Activated naive CD4-positive, alpha-beta T cell (primary cell): Measurements from ENCODE around the gene UPP1.
A peak's percentile ranks its signal among the peaks of the same experiment; 100 is the strongest.
"Not testable (repeated sequence)": the region's sequence is repeated elsewhere in the genome, so short reads cannot be mapped to it uniquely, and the experiment has no call there.

Experiments
- DNase-seq, 4 experiments: peaks; one replicate each; lab custom pipeline; 2025; lab: John Stamatoyannopoulos, UW

The UPP1 gene

DNA sequence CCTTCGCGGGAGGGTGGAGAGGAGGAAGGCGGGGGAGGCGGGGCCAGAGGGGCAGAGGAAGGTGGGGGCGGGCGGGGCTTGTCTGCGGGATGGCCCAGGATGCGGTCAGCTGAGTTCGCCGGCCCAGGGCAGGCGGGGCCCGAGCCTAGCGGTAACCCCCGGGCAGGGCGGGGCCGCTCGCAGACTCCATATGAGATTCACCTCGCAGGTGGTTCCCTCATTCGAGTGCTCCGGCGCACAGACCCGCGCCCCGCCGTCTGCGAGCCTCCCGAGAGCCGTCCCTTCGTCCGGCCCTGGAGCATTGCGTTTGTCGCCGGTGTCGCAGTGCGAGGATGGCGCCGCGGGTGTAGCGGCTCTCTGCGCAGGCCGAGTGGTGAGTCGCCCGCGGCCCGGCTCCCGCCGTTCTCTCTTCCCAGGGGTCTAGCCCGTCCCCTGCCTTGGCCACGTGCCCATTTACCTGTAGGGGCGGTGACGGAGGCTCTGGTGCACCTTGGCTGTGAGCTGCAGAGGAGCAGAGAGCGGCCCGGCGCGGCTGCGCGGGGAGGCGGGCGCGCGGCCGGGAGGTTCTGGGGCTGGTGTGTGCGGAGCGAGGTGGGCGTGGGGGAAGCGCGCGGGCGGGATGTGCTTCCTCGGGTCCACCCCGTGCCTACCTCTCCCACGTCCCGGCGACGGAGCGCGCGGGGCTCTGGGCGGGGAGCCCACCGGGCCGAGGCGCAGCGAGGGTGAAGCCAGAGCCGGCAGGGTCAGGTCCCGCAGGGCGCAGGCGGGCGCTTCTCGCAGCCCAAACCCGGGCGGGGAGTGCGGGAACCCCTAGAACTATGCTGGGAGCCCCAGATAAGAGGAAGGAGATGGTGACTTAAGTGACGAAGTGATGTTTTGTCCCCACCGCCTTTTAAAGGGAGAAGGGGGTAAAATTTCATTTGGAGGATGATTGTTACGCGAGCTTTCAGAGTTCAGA lies at the start of gene UPP1:
UPP1 (plus strand) TSS at position 220 of the 958 bp plus-strand sequence. CDS start 5,519 bp downstream, outside the sequence.
- DNase-seq, result peak; percentile 39 to 86 (median 70)

DNA sequence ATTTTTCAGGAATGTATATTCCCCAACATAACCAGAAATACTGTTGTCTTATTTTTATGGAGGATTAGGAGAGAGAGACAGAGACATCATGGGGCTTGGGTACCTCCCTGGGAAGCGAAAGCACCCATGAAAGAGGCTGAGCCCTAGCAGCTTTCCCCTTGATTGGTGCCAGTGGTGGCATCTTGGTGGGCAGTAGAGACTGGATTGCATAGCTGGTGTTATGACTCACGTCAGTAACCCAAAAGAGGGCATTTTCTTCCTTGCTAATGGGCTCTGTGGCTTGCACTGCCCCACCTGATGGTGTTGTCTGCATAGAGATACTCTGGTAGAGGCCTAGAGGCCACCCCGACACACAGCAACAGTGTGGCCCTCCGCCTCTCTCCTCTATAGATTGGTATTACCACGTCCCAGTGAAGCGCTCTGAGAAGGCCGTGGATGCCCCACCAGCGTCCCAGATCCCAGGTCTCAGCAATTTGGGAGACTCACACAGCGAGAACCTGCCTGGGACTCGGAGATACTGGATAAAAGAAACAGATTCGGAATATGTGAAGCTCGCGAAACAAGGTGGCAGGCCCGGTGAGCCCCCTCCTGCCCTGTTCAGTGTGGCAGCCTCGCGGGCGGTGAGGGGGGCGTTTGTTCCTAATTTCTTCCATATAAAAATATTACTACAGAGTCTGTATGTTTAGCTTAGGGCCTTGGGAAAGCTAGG lies 48.0 kb upstream of the UPP1 start:
- no peak for DNase-seq

GRCh38 chr7:48041653-48041970 lies 47.5 kb upstream of the UPP1 start:
- no peak for DNase-seq

GRCh38 chr7:48042216-48042615 lies 46.8 kb upstream of the UPP1 start:
- no peak for DNase-seq

DNA sequence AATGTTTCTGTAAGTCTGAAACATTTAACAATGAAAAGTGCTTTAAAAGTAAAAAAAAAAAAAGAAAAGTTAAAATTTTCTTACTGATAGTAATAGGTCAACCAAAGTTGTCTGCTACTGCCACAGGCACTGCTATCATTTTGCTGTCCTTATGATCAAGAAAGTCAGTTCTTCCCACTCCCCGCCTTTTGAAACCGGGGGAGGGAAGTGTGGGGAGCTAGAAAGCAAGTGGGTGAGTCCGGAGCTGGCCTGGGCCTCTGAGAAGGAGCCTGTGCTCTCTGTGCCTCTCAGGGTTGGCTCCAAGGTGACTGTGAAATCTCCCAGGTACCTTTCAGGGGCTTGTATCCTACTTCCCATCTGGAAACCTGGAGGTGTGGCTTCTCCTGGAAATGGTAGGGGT lies 46.4 kb upstream of the UPP1 start:
- DNase-seq, result no peak

GRCh38 chr7:48045195-48045765 lies 43.8 kb upstream of the UPP1 start:
- no peak for DNase-seq

DNA sequence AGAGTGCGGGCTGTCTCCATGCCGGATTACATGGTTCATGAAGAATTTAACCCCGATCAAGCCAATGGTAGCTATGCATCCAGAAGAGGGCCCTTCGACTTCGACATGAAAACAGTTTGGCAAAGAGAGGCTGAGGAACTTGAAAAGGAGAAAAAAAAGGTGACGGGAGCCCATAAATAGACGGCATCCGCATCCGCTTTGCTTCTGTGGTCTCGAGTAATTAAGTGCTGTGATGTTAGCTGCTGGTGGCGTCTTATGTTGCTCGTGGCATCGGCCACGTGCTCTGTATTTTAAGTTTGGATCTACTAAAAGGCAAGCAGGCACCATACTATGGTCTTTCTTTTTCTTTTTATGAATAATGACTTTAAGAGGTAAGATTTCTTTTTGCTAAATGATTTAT lies 42.6 kb upstream of the UPP1 start:
- DNase-seq, result peak in 1 of 4 experiments; percentile 11

GRCh38 chr7:48048113-48048512 lies 41.0 kb upstream of the UPP1 start:
- DNase-seq, result no peak

- no peak for DNase-seq
Measured at GRCh38 chr7:48049850-48050249, 39.2 kb upstream of the UPP1 start.

DNA sequence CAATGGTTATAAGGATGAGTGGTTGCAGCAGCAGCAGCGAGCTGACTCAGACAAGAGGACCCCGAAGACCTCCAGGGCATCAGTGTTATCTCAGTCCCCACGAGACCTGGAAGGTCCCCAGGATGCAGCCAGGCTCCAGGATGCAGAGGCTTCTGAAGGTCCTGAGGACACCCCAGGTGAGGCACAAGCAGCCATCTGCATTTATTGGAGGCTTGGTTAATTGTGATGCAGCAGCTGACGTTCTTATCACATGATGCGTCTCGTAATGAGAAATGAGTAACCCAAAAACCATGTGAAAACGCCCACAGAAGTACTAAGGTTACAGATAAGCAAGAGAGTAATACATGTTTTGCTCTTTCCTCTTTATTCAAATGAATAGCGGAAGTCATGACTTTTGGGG lies 36.3 kb upstream of the UPP1 start:
- DNase-seq, result no peak

DNA sequence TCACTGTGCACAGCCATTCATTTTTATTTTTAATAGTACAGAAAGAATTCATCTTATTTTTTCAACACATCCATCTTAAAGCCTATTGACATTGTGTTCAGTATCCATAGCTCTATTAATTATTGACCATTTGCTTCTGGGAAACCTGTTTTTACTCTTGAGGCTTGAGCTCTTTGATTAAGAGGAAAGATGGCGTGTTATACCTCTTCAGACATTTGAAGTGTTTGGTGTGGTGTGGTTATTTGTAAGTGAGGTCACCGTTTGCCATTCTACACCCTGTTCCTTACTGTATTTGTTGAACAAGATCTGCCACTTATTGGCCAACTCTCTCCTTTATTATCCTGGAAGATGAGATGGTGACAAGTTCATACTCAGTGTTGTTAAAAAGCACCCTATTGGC lies 35.3 kb upstream of the UPP1 start:
- no peak for DNase-seq

- DNase-seq, result no peak
Measured at GRCh38 chr7:48058990-48059389, 30.1 kb upstream of the UPP1 start.

GRCh38 chr7:48059706-48060105 lies 29.4 kb upstream of the UPP1 start:
- no peak for DNase-seq

DNA sequence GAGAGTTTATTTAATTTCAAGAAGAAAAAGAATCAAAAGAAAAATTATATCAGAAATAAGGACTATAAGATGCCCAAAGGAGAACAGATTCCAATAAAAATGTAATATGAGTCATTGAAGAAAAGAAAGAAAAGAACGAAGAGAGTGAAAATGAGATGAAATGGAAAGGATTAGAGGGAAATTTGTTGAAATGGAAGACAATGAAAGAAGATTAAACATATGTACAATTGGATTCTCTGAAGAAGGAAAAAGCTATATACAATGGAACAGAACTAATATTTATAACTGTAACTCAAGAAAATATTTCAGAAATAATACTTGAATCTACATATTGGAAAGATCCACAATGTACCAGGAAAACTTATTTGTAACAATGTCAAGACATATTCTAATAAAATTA lies 25.1 kb upstream of the UPP1 start:
- DNase-seq, result no peak

GRCh38 chr7:48067475-48067874 lies 21.6 kb upstream of the UPP1 start:
- DNase-seq, result no peak

DNA sequence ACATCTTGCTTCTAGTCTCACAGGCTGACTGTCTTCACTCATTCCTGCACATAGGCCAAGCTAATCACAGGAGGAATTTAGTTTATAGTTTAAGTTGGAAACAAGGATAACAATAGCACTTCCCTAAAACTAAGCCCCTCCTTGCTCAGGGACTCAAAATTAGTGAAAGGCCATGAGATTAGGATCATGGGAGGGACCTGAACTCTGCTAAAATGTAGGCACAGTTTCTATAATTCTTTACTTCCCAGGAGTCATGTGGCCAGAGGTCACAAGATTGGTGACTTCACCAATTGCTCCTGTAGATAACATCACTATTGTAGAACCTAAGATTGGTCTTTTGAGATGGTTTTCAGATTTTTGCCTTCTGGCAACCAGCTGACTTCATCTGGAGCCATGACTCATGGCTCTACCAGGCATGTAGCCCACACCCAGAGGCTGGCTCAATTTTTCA lies 14.8 kb upstream of the UPP1 start:
- no peak for DNase-seq

DNA sequence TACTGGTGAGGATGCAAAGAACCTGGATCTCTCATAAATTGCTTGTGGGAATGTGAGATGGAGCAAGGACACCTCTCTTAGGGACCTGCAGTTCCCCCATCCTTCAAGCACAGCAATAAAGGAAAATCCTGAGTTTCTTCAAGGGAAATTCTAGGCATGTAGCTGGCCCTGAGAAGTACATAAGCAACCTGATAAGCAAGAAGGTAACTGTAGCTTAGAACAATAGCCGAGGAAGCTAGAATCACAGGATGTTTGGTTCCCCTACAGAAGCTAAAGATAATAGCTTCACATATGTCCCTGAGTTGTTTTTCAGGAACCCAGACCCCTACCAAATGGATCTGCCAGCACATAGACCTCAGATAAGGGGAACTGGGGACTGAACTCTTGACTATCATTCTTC lies 11.6 kb upstream of the UPP1 start:
- DNase-seq, result no peak

GRCh38 chr7:48078470-48078869 lies 10.6 kb upstream of the UPP1 start:
- no peak for DNase-seq

- DNase-seq, result not testable (repeated sequence)
Measured at GRCh38 chr7:48082378-48082777, 6.7 kb upstream of the UPP1 start.

- no peak for DNase-seq
Measured at GRCh38 chr7:48083114-48083830, 5.8 kb upstream of the UPP1 start.

DNA sequence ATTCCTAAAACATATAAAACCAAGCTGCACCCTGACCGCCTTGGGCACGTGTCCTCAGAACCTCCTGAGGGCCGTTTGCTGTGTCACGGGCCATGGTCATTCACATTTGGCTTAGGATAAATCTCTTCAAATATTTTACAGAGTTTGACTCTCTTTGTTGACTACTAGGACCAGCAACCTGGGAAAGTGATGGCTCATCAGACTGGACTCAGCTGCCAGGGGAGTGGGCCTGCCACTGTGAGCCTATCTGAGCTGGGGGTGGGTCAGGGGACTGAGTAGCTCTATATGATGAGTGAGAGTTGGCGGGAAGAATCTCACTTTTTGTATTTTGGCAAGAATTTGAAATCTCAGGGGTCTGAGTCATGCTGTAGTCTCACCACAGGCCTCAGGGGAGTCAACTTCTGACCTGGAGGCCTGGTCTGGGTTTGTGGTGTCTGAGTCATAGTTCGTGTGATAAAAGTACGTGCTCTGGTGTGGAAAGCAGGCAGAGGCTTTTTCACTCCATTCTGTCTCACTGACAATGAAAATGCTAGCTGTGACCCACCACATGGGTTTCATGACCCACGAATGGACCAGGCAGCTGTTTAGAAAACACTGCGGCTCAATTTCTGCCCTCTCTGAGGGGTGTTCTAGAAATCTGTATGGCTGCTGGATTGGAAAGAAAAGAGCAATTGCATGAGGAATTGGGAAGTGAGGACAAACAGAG lies 4.2 kb upstream of the UPP1 start:
- peak in 1 of 4 experiments; percentile 28 for DNase-seq

DNA sequence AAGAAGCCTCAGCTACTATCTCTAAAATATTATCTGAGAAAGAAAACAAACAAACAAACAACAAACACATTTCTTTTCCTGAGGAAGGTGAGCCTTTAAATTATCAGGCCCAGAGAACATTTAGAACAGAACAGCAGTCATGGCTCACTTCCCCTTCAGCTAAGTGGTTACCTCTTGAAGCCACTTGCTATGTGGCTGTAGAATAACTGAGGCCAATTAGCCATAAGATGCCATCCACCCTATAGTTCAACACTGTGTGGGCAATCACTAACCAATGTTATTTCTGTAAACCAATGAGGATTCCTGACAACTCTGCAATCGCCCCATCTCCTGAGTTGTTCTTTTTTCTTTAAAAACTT lies 3.7 kb upstream of the UPP1 start:
- DNase-seq, result no peak
